ENCODE results near the gene SPIN2A.
"Not testable (repeated sequence)": the region's sequence is repeated elsewhere in the genome, so short reads cannot be mapped to it uniquely, and the experiment has no call there.

Gene SPIN2A

GRCh38 chrX:57132046-57132445 lies 5.2 kb downstream of the SPIN2A start:
- Histone ChIP-seq H3K36me3 (replicated peaks) (no peaks in the 10 kb centered on the region), H3K4me3 (ENCODE audit: low read depth, low read length) (no peak overlapping the region), H3K27me3 (replicated peaks) (no peaks in the 10 kb centered on the region), H3K27ac (no peak overlapping the region)
- in situ Hi-C loops (cut with HindIII; ENCODE audit: low pct_ligation_motif_present, low sequenced_read_pairs) = no loop called here
- DNase-seq = no peak
- TF ChIP-seq CTCF (IDR thresholded peaks at IDR 0.05; ENCODE audit: low read depth, low read length, missing control alignments) = no peak

GRCh38 chrX:57121816-57122215 lies 15.4 kb downstream of the SPIN2A start:
- Histone ChIP-seq H3K27me3 (replicated peaks) (no peaks in the 10 kb centered on the region), H3K27ac (peak overlapping the region; percentile 79), H3K4me3 (ENCODE audit: low read depth, low read length) (peak overlapping the region; percentile 73)

GRCh38 chrX:57121162-57121755 lies 15.9 kb downstream of the SPIN2A start, which contains the start of gene SPIN2B:
Gene SPIN2B, minus strand, starts transcription at chrX:57121548.
- Histone ChIP-seq H3K27me3 (replicated peaks) (no peaks in the 10 kb centered on the region), H3K27ac (peak within 1 kb of the TSS; percentile 79), H3K4me3 (ENCODE audit: low read depth, low read length) (peak within 1 kb of the TSS; percentile 73), H3K36me3 (replicated peaks) (no peaks in the 10 kb centered on the region)
- DNase-seq = peak; percentile 73
- in situ Hi-C loops (cut with HindIII; ENCODE audit: low pct_ligation_motif_present, low sequenced_read_pairs) = no loop called here
- no peak for TF ChIP-seq CTCF (IDR thresholded peaks at IDR 0.05; ENCODE audit: low read depth, low read length, missing control alignments)

More at GRCh38 chrX:57121816-57122215, 15.4 kb downstream of the SPIN2A start:
- H3K36me3 ChIP-seq (replicated peaks) = no peaks in the 10 kb centered on the region
- in situ Hi-C loops (cut with HindIII; ENCODE audit: low pct_ligation_motif_present, low sequenced_read_pairs) = no loop called here
- TF ChIP-seq CTCF (IDR thresholded peaks at IDR 0.05; ENCODE audit: low read depth, low read length, missing control alignments) = no peak
- DNase-seq = no peak

GRCh38 chrX:57120619-57121161 lies 16.5 kb downstream of the SPIN2A start:
- DNase-seq; H3K36me3 ChIP-seq (replicated peaks); H3K27ac ChIP-seq; H3K27me3 ChIP-seq (replicated peaks); in situ Hi-C loops (cut with HindIII; ENCODE audit: low pct_ligation_motif_present, low sequenced_read_pairs): not testable (repeated sequence)
- H3K4me3 ChIP-seq (ENCODE audit: low read depth, low read length) = peak overlapping the region; percentile 73

GRCh38 chrX:57119416-57119815 lies 17.8 kb downstream of the SPIN2A start:
- no peak for DNase-seq

GRCh38 chrX:57117566-57117965 lies 19.6 kb downstream of the SPIN2A start:
- H3K36me3 ChIP-seq (replicated peaks); DNase-seq; H3K4me3 ChIP-seq (ENCODE audit: low read depth, low read length); H3K27me3 ChIP-seq (replicated peaks); in situ Hi-C loops (cut with HindIII; ENCODE audit: low pct_ligation_motif_present, low sequenced_read_pairs); H3K27ac ChIP-seq: not testable (repeated sequence)

More at GRCh38 chrX:57119416-57119815, 17.8 kb downstream of the SPIN2A start:
- in situ Hi-C loops (cut with HindIII; ENCODE audit: low pct_ligation_motif_present, low sequenced_read_pairs) = no loop called here
- TF ChIP-seq CTCF (IDR thresholded peaks at IDR 0.05; ENCODE audit: low read depth, low read length, missing control alignments) = no peak
- Histone ChIP-seq H3K36me3 (replicated peaks) (no peaks in the 10 kb centered on the region), H3K4me3 (ENCODE audit: low read depth, low read length) (no peak overlapping the region), H3K27ac (no peak overlapping the region), H3K27me3 (replicated peaks) (no peaks in the 10 kb centered on the region)

GRCh38 chrX:57104921-57105398 lies 32.2 kb downstream of the SPIN2A start:
- Histone ChIP-seq H3K36me3 (replicated peaks) (no peaks in the 10 kb centered on the region), H3K27ac (no peak overlapping the region), H3K4me3 (ENCODE audit: low read depth, low read length) (no peak overlapping the region), H3K27me3 (replicated peaks) (no peaks in the 10 kb centered on the region)
- DNase-seq = no peak
- TF ChIP-seq CTCF (IDR thresholded peaks at IDR 0.05; ENCODE audit: low read depth, low read length, missing control alignments) = no peak
- in situ Hi-C loops (cut with HindIII; ENCODE audit: low pct_ligation_motif_present, low sequenced_read_pairs) = no loop called here

Data from brain microvascular endothelial cell (primary cell).